GM12878 (cell line): ENCODE measurements around the gene DNAJB6. TPM values are rescaled to one million over a fixed set of nuclear protein-coding genes. Genes with fewer than 3 reads are reported as not detected.

Experiments
- ATAC-seq: fragments of 200-7000 bp; cut with Tn5 transposase; 3 replicates; pipeline ENCODE4 v1.9.1; 2020; ENCODE audit warnings: mild to moderate bottlenecking, moderate library complexity
- BruUV-seq: library from RNA; stranded (reverse); fragments of 400-500 nt; replicated peaks from 2 replicates; lab custom pipeline; 2021; lab: Mats Ljungman, UMichigan
- CTCF ChIA-PET: fragments of 300-600 bp; sonication (Branson Sonifier 250); formaldehyde crosslinking; extraction: SDS; loops from one replicate; lab custom pipeline; 2021; ENCODE audit warnings: inconsistent platforms; lab: Yijun Ruan, JAX
- POLR2A ChIA-PET: fragments of 350-600 bp; formaldehyde crosslinking; extraction: SDS; loops from one replicate; lab custom pipeline; 2021; ENCODE audit warnings: inconsistent platforms; lab: Charles Lee
- RAD21 ChIA-PET: fragments of 300-600 bp; sonication (Branson Sonifier 250); formaldehyde crosslinking; loops from one replicate; lab custom pipeline; 2023; ENCODE audit warnings: antibody characterized with exemption; ENCODE audit not compliant: unreplicated experiment; lab: Charles Lee
- SMC1A ChIA-PET: fragments of 300-600 bp; sonication (Branson Sonifier 250); formaldehyde crosslinking; loops from one replicate; lab custom pipeline; 2023; ENCODE audit not compliant: unreplicated experiment, uncharacterized antibody; lab: Charles Lee
- DNase-seq: peaks from one replicate; pipeline ENCODE4 v3.0.0-alpha.2; 2011; ENCODE audit warnings: low read depth, low spot score
- FAIRE-seq: peaks from 3 replicates; lab custom pipeline; 2011; peaks lifted over from hg19 to GRCh38; lab: Jason Lieb, UNC
- H2AFZ ChIP-seq: 2 replicates; pipeline ENCODE4 v1.6.0; 2011; ENCODE audit warnings: low read depth, low read length, control low read depth; ENCODE audit not compliant: control insufficient read depth
- H3K27ac ChIP-seq: 2 replicates; pipeline ENCODE4 v1.5.1; 2011; ENCODE audit warnings: control low read depth; ENCODE audit not compliant: control insufficient read depth, insufficient read depth
- H3K27me3 ChIP-seq, 2 experiments: replicated peaks in 1 of 2; 2 replicates each; pipeline versions ENCODE4 v1.6.0 to v1.6.1; 2011; ENCODE audit warnings: low read length in 1 of 2; ENCODE audit not compliant: control insufficient read depth in 2 of 2, insufficient read depth in 2 of 2
- H3K36me3 ChIP-seq, 2 experiments: 2 replicates each; pipeline ENCODE4 v1.5.1; 2011; ENCODE audit warnings: low read length in 1 of 2; ENCODE audit not compliant: control insufficient read depth in 2 of 2, insufficient read depth in 2 of 2
- H3K4me1 ChIP-seq: 2 replicates; pipeline ENCODE4 v1.6.1; 2011; ENCODE audit warnings: mild to moderate bottlenecking, low read length, moderate library complexity, mixed read lengths; ENCODE audit not compliant: control insufficient read depth, insufficient read depth
- H3K4me2 ChIP-seq: 2 replicates; pipeline ENCODE4 v1.6.0; 2011; ENCODE audit warnings: control low read depth; ENCODE audit not compliant: control insufficient read depth, insufficient read depth
- H3K4me3 ChIP-seq: fragments of 200-600 bp; sonication (generic); 2 replicates; pipeline ENCODE4 v1.5.1; 2016
- H3K79me2 ChIP-seq: 2 replicates; pipeline ENCODE4 v1.6.0; 2011; ENCODE audit warnings: low read length; ENCODE audit not compliant: control insufficient read depth, insufficient read depth
- H3K9ac ChIP-seq: 2 replicates; pipeline ENCODE4 v1.8.0; 2011; ENCODE audit warnings: low read length, control low read depth, mixed read lengths; ENCODE audit not compliant: control insufficient read depth, insufficient read depth
- H3K9me3 ChIP-seq: replicated peaks from 3 replicates; pipeline ENCODE4 v1.5.1; 2011; ENCODE audit warnings: mild to moderate bottlenecking, low read length; ENCODE audit not compliant: control insufficient read depth, insufficient read depth
- H4K20me1 ChIP-seq: 2 replicates; pipeline ENCODE4 v1.6.0; 2011; ENCODE audit not compliant: control insufficient read depth, insufficient read depth
- CREB1 ChIP-seq: IDR thresholded peaks from 2 replicates; pipeline ENCODE4 v1.6.1; 2012; ENCODE audit warnings: low read depth, mild to moderate bottlenecking, inconsistent platforms
- EED ChIP-seq: sonication (generic); IDR thresholded peaks from 2 replicates; pipeline ENCODE4 v1.6.1; 2016; ENCODE audit warnings: antibody characterized with exemption, low read depth
- ESRRA ChIP-seq: IDR thresholded peaks from 2 replicates; pipeline ENCODE4 v1.6.1; 2012; ENCODE audit warnings: mild to moderate bottlenecking, low read length, improper control_type of control experiment
- KAT2A ChIP-seq: conservative IDR thresholded peaks from 2 replicates; pipeline ENCODE4 v1.6.1; 2011; ENCODE audit warnings: low read depth, low read length; ENCODE audit not compliant: control insufficient read depth
- MXI1 ChIP-seq: fragments of 150-350 bp; IDR thresholded peaks from 2 replicates; pipeline ENCODE4 v1.6.1; 2011; ENCODE audit warnings: low read depth, mild to moderate bottlenecking, inconsistent platforms, low read length, improper control_type of control experiment
- MYC ChIP-seq: IDR thresholded peaks from 2 replicates; pipeline ENCODE4 v1.6.1; 2011; ENCODE audit warnings: mild to moderate bottlenecking, low read length, moderate library complexity, inconsistent platforms; ENCODE audit not compliant: insufficient read depth, insufficient replicate concordance, insufficient read length, severe bottlenecking
- RB1 ChIP-seq: fragments of 450-650 bp; formaldehyde crosslinking; IDR thresholded peaks from 2 replicates; pipeline ENCODE4 v1.6.1; 2017; ENCODE audit warnings: mild to moderate bottlenecking, borderline replicate concordance
- SP1 ChIP-seq: IDR thresholded peaks from one replicate; pipeline ENCODE4 v1.6.1; 2011; ENCODE audit warnings: low read depth, low read length
- YY1 ChIP-seq: IDR thresholded peaks from 2 replicates; pipeline ENCODE4 v1.6.1; 2011; ENCODE audit warnings: low read depth, mild to moderate bottlenecking, low read length
- ZNF24 ChIP-seq: fragments of 450-650 bp; IDR thresholded peaks from 2 replicates; pipeline ENCODE4 v1.6.1; 2017; ENCODE audit warnings: antibody characterized with exemption, mild to moderate bottlenecking
- WGBS: methylation state at CpG from one replicate; pipeline ENCODE4 v1.1.6; 2016; ENCODE audit warnings: low lambda C conversion rate; ENCODE audit not compliant: insufficient replicate concordance, insufficient coverage; ENCODE audit errors: missing lambda C conversion rate; 5-methylcytosine and 5-hydroxymethylcytosine counted together
- in situ Hi-C: fragments of 300-500 bp; cut with MboI; formaldehyde crosslinking; loops from 9 replicates; pipeline ENCODE4 v1.14.3; 2018; ENCODE audit warnings: mixed read lengths
- intact Hi-C: fragments of 100-400 bp; cut with micrococcal nuclease; formaldehyde crosslinking; loops from one replicate; pipeline ENCODE4 v1.14.2; 2022; ENCODE audit not compliant: unreplicated experiment
- polyA plus RNA-seq, 11 experiments: library from polyadenylated mRNA; depleted of rRNA in 4 of 11; unstranded in 6 of 11; stranded (reverse) in 5 of 11; fragments of >200 nt; fragmentation: Nextera tagmentation in 4 of 11; fragmentation: Illumina TruSeq in 1 of 11; extraction: Ambion mirVana in 4 of 11; extraction: Trizol in 1 of 11; gene quantifications; 1 replicate in 1 of 11; 2 replicates in 10 of 11; pipeline versions ENCODE4 v1.2.1 to v1.2.3, GENCODE V29; 2011 to 2016; ENCODE audit warnings: inconsistent platforms in 2 of 11, missing spikeins in 2 of 11, low read depth in 1 of 11
- total RNA-seq, 4 experiments: library from RNA; depleted of rRNA in 3 of 4; stranded (reverse); fragments of >200 nt in 3 of 4; fragmentation: Illumina TruSeq in 1 of 4; extraction: Trizol in 1 of 4; gene quantifications; 2 replicates each; pipeline versions ENCODE4 v1.2.1 to v1.2.3, GENCODE V29; 2013 to 2021
- TF ChIP-seq, protein P1 (sequence below): fragments of 450-650 bp; IDR thresholded peaks from 2 replicates; pipeline ENCODE4 v1.6.1; 2018; ENCODE audit warnings: mild to moderate bottlenecking, low read depth, moderate library complexity; ENCODE audit not compliant: partially characterized antibody
- TF ChIP-seq, protein P2 (sequence below): IDR thresholded peaks from 2 replicates; pipeline ENCODE4 v1.6.1; 2012; ENCODE audit warnings: low read length, inconsistent platforms
- TF ChIP-seq, protein P3 (sequence below): IDR thresholded peaks from 2 replicates; pipeline ENCODE4 v1.6.1; 2011; ENCODE audit warnings: mild to moderate bottlenecking, low read depth, low read length, moderate library complexity; ENCODE audit not compliant: insufficient replicate concordance
- TF ChIP-seq, protein P4 (sequence below): fragments of 450-650 bp; IDR thresholded peaks from 2 replicates; pipeline ENCODE4 v1.6.1; 2017; ENCODE audit warnings: low read depth, mild to moderate bottlenecking, moderate library complexity

The DNAJB6 gene
- total and polyA plus RNA-seq, 10 of the 15 experiments (the other 5 are each of a cell fraction or from before 2014, with no cell fraction given), result 34.5 to 117 (median 53.1) TPM

DNA sequence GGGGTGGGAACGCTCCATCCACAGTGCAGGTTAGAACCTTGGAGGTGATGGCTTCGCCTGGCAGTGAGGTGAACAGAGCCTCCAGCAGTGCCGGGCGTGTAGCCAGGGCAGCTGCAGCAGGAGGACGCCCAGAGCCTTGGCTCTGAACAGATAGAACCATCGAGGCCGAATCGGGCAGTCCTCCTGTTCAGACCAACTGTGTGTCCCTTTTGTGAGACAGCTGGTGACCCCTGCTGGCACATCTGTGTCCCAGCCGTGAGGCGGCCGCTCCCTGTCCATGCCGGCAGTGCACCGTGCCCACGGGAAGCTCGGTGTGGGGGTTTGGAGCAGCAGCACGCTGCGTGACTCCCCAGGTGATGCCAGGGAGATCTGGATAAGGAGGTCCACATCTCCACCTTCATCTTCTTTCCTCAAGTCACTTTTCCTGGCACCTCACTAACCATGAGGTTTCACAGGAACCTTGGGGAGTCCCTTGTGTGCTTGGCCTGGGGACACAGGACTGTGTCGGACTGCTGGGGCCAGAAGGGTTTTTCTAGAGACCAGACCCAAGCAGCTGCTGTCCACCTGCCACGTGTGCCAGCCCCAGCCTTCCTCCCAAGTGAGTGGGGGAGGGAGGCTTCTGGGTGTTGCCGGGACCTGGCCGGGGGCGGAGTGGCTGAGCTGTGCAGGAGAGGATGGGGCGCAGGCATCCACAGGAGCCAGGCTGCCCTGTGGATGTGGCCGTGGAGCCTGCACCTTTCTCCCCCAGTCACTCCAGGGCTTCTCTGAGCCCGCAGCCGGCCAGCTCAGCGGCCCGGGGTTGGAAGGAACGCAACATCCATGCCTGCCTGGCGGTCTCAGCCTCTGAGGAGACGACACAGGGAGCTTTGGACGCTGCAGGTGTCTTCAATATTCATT lies 69.4 kb downstream of the DNAJB6 start:
- CTCF ChIA-PET, result interaction anchor here (0.6 kb wide), 1 partner anchor 177 kb away, joined by 5 read pairs; no protein-coding TSS in a partner anchor
- Histone ChIP-seq H3K4me2 (no peak overlapping the region), H4K20me1 (no peaks in the 10 kb centered on the region), H3K36me3 (peaks cover 12 to 20% of the 10 kb centered on the region in 2 experiments; a peak in 3 of 4 replicates), H3K4me3 (no peak overlapping the region), H3K79me2 (no peaks in the 10 kb centered on the region), H3K27me3 (no peaks in the 10 kb centered on the region), H3K9me3 (no peaks in the 10 kb centered on the region), H3K4me1 (no peaks in the 10 kb centered on the region), H3K27ac (no peak overlapping the region), H3K9ac (no peak overlapping the region), H2AFZ (no peak overlapping the region)
- RAD21 ChIA-PET, result no interaction called here
- in situ Hi-C loops (no loop called here), intact Hi-C loops (no loop called here)
- BruUV-seq, result no TSS peak
- SMC1A ChIA-PET, result no interaction called here
- DNase-seq (no peak), ATAC-seq (no peak; the same call in 1 of the 3 replicates), FAIRE-seq (no peak)
- POLR2A ChIA-PET, result no interaction called here
- 93% methylated on average over 30 of the region's 32 CpGs for WGBS
- TF ChIP-seq MXI1 (no peak), ZNF24 (no peak), SP1 (no peak), YY1 (no peak), ESRRA (no peak), EED (no peak), CREB1 (no peak), MYC (no peak), RB1 (no peak), KAT2A (no peak)
- TF ChIP-seq, protein P1, sequence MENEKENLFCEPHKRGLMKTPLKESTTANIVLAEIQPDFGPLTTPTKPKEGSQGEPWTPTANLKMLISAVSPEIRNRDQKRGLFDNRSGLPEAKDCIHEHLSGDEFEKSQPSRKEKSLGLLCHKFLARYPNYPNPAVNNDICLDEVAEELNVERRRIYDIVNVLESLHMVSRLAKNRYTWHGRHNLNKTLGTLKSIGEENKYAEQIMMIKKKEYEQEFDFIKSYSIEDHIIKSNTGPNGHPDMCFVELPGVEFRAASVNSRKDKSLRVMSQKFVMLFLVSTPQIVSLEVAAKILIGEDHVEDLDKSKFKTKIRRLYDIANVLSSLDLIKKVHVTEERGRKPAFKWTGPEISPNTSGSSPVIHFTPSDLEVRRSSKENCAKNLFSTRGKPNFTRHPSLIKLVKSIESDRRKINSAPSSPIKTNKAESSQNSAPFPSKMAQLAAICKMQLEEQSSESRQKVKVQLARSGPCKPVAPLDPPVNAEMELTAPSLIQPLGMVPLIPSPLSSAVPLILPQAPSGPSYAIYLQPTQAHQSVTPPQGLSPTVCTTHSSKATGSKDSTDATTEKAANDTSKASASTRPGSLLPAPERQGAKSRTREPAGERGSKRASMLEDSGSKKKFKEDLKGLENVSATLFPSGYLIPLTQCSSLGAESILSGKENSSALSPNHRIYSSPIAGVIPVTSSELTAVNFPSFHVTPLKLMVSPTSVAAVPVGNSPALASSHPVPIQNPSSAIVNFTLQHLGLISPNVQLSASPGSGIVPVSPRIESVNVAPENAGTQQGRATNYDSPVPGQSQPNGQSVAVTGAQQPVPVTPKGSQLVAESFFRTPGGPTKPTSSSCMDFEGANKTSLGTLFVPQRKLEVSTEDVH, result no peak
- TF ChIP-seq, protein P2, sequence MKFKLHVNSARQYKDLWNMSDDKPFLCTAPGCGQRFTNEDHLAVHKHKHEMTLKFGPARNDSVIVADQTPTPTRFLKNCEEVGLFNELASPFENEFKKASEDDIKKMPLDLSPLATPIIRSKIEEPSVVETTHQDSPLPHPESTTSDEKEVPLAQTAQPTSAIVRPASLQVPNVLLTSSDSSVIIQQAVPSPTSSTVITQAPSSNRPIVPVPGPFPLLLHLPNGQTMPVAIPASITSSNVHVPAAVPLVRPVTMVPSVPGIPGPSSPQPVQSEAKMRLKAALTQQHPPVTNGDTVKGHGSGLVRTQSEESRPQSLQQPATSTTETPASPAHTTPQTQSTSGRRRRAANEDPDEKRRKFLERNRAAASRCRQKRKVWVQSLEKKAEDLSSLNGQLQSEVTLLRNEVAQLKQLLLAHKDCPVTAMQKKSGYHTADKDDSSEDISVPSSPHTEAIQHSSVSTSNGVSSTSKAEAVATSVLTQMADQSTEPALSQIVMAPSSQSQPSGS, result no peak
- TF ChIP-seq, protein P3, sequence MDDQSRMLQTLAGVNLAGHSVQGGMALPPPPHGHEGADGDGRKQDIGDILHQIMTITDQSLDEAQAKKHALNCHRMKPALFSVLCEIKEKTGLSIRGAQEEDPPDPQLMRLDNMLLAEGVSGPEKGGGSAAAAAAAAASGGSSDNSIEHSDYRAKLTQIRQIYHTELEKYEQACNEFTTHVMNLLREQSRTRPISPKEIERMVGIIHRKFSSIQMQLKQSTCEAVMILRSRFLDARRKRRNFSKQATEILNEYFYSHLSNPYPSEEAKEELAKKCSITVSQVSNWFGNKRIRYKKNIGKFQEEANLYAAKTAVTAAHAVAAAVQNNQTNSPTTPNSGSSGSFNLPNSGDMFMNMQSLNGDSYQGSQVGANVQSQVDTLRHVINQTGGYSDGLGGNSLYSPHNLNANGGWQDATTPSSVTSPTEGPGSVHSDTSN, result no peak
- TF ChIP-seq, protein P4, sequence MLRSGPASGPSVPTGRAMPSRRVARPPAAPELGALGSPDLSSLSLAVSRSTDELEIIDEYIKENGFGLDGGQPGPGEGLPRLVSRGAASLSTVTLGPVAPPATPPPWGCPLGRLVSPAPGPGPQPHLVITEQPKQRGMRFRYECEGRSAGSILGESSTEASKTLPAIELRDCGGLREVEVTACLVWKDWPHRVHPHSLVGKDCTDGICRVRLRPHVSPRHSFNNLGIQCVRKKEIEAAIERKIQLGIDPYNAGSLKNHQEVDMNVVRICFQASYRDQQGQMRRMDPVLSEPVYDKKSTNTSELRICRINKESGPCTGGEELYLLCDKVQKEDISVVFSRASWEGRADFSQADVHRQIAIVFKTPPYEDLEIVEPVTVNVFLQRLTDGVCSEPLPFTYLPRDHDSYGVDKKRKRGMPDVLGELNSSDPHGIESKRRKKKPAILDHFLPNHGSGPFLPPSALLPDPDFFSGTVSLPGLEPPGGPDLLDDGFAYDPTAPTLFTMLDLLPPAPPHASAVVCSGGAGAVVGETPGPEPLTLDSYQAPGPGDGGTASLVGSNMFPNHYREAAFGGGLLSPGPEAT, result no peak
